ENCODE data around the gene NQO2.

DNA sequence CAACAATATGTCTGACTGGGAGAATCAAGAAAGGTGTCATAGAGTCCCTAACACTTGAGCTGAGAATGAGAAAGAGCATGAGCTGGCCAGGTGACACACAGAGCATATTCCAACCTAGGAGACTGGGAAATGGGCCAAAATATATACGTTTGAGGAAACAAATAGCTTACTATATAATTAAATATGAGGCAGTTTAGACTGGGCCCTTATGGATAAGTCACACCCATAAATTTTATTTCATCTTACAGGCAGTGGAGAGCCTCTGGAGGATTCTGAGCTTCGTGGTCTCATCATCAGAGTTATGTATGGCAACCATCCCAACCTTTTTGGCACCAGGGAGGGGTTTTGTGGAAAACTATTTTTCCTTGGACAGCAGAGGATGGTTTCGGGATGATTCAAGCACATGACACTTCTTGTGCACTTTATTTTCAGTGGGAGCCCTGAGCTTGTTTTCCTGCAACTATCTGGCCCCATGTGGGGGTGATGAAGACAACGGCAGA lies 12.9 kb upstream of the NQO2 start:
- peak; percentile 66; the same call in 1 of the 2 replicates for TF ChIP-seq ZNF629 (tag by site-specific recombination; IDR thresholded peaks at IDR 0.05)
- TF ChIP-seq ZFP41 (tag by site-specific recombination; IDR thresholded peaks at IDR 0.05; ENCODE audit: borderline replicate concordance), result no peak
- TF ChIP-seq, protein P1, sequence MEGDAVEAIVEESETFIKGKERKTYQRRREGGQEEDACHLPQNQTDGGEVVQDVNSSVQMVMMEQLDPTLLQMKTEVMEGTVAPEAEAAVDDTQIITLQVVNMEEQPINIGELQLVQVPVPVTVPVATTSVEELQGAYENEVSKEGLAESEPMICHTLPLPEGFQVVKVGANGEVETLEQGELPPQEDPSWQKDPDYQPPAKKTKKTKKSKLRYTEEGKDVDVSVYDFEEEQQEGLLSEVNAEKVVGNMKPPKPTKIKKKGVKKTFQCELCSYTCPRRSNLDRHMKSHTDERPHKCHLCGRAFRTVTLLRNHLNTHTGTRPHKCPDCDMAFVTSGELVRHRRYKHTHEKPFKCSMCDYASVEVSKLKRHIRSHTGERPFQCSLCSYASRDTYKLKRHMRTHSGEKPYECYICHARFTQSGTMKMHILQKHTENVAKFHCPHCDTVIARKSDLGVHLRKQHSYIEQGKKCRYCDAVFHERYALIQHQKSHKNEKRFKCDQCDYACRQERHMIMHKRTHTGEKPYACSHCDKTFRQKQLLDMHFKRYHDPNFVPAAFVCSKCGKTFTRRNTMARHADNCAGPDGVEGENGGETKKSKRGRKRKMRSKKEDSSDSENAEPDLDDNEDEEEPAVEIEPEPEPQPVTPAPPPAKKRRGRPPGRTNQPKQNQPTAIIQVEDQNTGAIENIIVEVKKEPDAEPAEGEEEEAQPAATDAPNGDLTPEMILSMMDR (tag by site-specific recombination; IDR thresholded peaks at IDR 0.05), result no peak
- no peak for TF ChIP-seq ZNF530 (tag by site-specific recombination; IDR thresholded peaks at IDR 0.05; ENCODE audit: low read depth)
- TF ChIP-seq, protein P2, sequence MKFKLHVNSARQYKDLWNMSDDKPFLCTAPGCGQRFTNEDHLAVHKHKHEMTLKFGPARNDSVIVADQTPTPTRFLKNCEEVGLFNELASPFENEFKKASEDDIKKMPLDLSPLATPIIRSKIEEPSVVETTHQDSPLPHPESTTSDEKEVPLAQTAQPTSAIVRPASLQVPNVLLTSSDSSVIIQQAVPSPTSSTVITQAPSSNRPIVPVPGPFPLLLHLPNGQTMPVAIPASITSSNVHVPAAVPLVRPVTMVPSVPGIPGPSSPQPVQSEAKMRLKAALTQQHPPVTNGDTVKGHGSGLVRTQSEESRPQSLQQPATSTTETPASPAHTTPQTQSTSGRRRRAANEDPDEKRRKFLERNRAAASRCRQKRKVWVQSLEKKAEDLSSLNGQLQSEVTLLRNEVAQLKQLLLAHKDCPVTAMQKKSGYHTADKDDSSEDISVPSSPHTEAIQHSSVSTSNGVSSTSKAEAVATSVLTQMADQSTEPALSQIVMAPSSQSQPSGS (tag by site-specific recombination; IDR thresholded peaks at IDR 0.05; ENCODE audit: low read depth), result no peak
- TF ChIP-seq ZNF768 (tag by site-specific recombination; IDR thresholded peaks at IDR 0.05), result no peak
- TF ChIP-seq TRIM28 (IDR thresholded peaks at IDR 0.05; ENCODE audit: borderline replicate concordance, low read length), result no peak
- TF ChIP-seq ZNF488 (tag by site-specific recombination; IDR thresholded peaks at IDR 0.05), result no peak
